Activated gamma-delta T cell treated with anti-CD3 and anti-CD28 coated beads, Interleukin-2, amount 50 U/mL, for 16 hours (primary cell): ENCODE measurements around the gene VAV3.
"Not testable (repeated sequence)": the region's sequence is repeated elsewhere in the genome, so short reads cannot be mapped to it uniquely, and the experiment has no call there.

Source experiments
- DNase-seq: peaks from one replicate; pipeline ENCODE4 v3.0.0-alpha.2; 2020; ENCODE audit warnings: low read depth

VAV3 gene

DNA sequence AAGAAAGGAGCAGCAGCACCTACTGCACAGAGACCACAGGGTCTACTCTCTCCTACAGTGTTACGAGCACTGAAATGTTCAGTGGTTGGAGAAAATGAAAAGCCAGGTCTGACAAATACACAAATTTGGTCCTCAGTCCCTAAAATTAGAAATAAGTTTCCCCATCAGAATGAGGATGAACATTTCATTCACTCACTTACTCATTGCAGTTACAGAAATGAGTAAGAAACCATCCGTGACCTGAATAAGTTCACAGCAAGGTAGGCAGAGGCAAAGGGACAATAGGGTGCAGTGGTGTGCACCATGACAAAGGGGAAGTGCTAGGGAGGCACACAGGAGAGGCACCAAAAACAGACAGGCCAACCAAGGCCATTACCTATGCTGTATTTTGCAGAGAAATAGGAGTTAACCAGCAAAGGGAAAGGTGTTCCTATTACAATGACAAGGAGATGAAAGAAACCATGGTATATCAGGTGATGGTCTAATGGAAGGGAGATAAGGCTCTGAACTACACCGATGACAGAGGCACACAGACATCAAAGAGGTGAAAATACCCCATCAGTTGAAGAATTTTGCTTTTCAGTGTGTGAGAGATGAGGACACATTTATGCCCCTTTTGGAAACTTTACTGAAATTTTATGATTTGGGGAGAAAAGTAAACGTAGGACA lies 29.4 kb downstream of the VAV3 start:
- DNase-seq, result no peak

DNA sequence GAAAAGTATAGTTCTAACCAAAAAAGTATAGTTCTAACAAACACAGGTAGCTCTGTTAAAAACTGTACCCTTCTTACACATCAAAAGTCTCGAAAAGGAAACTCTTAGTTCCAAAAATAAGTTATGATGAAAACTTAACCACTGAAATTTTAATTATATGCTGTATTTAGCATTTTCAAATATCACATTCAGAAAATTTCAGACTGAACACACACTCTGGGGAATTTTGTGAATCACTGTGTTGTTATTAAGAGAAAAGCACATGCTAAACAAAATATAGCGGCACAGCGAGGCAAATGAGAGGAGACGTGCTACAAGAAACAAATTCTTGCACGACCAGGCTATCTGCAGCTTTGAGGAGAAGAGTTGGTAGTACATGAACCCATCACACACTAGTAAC lies 30.4 kb downstream of the VAV3 start:
- DNase-seq, result no peak

DNA sequence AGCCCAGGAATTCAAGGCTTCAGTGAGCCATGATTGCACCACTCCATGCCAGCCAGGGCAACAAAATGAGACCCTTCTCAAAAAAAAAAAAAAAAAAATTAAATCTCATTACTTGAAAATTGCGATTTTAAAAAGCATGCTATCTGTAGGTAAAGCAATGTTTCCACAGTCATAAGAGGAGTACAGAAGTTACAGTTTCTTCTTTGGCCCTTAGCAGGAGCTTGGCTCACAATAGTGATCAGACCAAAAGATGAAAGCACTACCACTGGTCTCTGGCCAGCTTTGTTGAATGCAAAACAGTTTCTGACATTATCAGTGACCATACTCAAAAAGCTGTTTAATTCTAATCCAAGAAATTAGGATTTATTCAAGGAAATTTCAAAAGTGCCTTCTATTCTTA lies 31.2 kb downstream of the VAV3 start:
- no peak for DNase-seq

- no peak for DNase-seq
Measured at GRCh38 chr1:107930292-107930691, 34.7 kb downstream of the VAV3 start.

- no peak for DNase-seq
Measured at GRCh38 chr1:107927820-107928219, 37.2 kb downstream of the VAV3 start.

- no peak for DNase-seq
Measured at GRCh38 chr1:107926436-107927080, 38.4 kb downstream of the VAV3 start.

DNA sequence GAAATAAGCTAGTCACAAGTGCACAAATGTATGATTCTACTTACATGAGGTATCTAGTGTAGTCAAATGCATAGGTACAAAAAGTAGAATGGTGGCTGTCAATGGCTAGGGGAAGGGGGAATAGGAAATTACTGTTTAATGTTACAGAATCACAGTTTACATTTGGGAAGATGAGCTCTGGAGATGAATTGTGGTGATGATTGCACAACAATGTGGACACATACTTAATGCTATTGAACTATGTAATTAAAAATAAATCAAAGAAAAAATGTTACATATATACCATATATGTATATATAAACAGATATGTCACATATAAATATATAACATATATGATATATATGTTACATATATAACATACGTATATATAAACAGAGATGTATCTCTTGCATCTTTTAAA lies 39.4 kb downstream of the VAV3 start:
- no peak for DNase-seq

DNA sequence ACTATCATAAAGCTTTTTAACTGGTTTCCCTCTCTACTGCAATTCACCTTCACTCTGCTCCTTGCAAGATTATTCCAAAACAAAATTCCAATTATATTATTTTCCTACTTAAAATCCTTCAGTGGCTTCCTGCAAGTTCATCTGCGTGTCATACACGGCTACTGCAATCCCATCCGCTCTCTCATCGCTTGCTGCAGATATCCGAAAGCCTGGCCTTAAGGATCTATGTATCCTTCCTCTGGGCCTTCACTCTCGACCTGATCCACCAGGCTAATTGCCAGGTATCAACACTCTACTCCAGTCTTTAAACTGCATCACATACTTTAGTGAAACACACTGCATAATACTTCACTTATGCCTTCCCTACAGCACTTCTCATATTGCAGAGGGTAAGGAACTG lies 44.0 kb downstream of the VAV3 start:
- DNase-seq, result no peak

GRCh38 chr1:107920561-107920960 lies 44.4 kb downstream of the VAV3 start:
- DNase-seq, result no peak

DNA sequence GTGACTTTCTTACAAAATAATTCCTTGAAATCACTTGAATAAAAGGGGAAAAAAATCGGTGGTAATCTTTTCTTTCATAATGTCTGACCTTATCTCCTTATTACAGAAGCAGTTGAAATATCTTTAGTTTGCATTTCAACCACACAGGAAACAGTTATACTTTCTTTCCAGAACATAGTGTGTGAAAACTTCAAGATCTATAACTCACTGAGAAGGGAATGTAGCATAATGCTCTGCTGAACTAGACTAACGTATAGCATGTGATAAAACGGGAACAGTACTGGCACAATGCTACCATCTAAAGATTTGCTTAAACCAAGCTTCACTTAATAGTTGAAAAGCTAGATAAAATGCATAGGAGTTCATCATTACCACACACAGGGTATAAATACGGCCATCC lies 45.0 kb downstream of the VAV3 start:
- no peak for DNase-seq

GRCh38 chr1:107914119-107914765 lies 50.7 kb downstream of the VAV3 start:
- no peak for DNase-seq

DNA sequence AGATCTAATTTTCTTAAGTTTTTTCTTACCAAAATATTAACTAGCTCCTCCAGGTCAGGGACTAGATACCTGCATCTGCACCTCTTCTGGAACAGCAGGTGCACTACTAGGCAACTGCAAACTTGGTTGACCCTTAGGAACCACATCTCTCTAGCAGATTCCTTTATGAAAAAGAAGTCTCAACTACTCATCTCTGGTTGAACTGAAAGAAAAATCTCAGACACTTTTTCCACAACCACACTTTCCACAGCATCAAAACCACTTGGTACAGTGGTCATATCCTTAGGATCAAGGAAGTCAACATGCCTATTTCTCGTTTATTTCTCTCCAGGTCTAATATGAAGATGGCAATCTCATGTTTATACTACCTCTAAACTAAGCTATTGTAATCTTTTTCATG lies 52.3 kb downstream of the VAV3 start:
- DNase-seq, result no peak

DNA sequence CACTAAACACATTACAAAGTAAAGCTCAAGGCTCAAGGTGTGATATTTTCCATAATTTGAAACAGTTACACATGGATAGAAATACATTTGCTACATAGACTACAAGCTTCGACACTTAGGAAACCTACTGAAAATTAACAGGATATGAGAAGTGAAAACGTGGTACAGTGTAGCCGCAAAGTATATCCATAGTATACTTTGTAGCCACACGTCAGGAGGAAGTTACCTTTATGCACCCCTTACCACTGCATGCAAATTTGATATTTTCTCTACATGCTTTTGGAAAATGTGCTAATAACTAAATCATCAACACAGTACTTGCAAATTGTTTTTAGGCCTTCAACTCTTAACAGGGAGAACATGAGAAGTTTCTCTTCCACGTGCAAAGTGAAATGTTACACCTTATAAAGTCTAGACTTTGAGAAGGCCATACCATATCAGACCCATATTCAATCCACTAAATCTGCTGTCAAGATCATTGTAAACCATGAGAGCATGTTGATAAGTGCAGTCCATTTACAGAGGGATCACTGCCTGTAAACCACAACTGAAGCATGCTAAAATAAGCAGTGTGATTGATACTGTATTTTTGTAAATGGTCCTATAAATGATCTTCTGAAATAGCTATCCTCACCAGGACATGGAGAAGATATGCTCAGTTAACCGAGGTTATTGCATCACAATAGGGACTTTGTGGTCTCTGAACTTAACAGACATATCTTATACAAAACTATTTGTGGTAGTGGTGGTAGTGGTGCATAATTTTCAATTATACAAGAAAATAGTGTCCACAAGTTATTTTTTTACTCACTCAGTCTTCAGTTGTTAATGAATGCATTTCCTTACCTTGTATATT lies 64.7 kb downstream of the VAV3 start:
- DNase-seq, result no peak

- no peak for DNase-seq
Measured at GRCh38 chr1:107899655-107900054, 65.3 kb downstream of the VAV3 start.

DNA sequence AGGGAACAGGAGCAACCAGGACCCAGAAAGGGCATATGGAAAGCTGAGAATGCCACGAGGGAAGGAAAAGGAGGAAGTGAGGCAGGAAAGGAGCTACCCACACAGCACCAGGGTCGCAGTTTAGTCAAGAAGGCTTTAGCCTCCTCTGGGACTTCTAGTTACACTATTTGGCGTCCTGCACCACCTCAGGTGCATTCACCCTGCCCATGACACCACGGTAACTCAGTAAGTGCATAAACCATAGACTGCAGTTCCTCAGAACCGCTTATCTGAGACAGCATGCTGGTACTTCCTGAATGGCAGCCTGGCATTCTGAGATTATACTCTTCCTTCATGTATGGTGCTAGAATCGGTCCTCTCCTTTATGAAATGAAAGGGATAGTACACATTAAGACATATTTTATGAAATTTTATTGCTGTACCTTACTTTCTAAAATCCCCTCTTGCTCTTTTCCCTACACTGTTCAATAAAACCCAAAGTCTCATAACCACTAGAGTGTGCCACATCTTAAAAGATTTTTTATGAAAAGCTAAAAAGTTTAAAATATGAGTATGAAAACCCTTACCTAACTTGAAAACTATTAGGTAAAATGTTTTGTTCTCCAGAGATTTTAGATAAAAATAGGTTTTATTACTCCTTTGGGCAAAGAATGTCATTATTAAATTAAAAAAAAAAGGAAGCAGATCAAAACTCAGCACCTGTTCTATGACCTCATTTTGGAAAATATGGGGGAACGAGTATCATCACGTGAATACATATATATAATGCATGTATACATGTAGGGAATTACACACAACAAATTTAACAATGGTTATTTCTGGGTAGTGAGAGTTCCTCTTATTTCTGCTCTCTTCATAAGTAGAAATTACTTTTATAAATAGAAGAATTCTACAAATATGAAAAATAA lies 67.3 kb downstream of the VAV3 start:
- no peak for DNase-seq

- no peak for DNase-seq
Measured at GRCh38 chr1:107896936-107897335, 68.0 kb downstream of the VAV3 start.

DNA sequence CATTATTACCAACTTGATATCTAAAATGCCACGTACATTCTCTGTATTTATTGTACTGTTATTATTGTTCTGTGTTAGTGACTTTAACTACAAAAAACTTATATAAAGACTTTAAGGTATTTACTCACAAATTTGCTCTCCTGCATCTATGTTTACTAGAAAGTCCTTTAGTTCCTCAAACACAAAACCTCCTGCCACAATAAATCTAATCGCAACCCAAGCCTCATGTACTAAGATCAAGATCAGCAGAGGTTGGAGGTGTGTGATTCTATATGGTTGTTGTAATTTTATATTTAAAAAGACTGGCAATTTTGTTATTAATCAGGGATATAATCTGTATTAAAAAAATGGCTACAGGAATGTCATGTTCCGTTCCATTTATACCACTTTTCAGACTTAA lies 68.6 kb downstream of the VAV3 start:
- DNase-seq, result no peak

DNA sequence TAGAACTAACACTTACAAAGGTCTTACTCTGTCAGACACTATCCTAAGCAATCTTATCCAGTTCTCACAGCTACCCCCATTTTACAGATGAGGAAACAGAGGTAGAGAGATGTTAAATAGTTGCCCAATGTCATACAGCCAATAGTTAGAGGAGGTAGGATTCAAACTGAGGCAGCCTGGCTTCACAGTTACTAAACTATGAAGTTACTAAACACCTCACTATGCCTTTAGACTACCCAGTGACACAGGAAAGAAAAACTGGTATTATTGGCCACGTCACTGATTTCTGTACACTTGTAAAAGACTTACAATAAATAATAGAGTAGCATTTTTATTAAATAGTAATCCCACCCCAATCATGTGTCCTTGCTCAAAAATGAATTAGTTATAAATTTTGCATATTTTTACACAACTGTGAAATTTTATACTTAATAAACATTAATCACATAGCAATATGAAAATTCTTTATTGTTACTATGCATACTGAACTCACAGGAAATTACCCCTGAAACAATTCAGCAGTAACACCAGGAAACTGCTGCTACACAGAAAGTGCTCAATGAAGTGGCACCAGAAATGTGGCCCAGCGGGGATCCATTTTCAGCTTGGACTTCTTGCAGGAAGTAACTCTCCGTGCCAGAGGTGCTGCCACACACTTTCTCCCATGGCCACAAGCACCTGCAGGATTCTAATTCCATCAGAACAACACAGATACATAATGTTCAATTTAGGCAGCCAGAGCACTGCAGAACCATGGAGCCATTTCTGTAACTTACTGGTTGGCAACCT lies 69.4 kb downstream of the VAV3 start:
- no peak for DNase-seq

- DNase-seq, result no peak
Measured at GRCh38 chr1:107894605-107895004, 70.4 kb downstream of the VAV3 start.

DNA sequence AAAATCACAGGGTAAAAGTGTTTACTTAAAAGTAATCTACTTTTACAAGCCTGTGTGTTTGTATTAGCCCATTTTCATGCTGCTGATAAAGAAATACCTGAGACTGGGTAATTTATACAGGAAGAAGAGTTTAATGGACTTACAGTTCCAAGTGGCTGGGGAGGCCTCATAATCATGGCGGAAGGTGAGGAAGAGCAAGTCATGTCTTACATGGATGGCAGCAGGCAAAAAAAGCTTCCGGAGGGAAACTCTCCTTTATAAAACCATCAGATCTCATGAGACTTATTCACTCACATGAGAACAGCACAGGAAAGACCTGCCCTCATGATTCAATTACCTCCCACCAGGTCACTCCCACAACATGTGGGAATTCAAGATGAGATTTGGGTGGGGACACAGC lies 71.6 kb downstream of the VAV3 start:
- DNase-seq, result not testable (repeated sequence)

DNA sequence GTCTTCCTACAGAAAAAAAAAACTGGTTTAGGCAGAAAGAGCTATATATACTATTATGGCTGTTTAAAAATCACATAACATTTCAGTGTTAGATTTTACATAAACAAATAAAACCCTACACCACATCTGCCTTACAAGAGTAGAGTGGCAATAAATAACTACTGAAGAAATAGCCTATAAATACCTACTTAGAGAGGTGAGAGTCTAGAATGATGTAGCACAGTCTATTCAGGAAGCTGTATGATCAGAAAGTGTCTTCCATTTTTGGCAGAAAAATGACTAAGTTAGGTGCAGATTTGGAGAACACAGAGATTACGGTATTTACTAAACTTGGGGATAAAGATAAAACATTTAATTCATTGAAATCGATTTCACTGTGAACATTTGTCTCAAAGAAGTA lies 75.5 kb downstream of the VAV3 start:
- DNase-seq, result no peak
